LNCAP (cell line): ENCODE measurements around the gene RAPGEF4.

Source experiments
- CTCF ChIP-seq: fragments of 450-650 bp; IDR thresholded peaks from 2 replicates; pipeline ENCODE4 v1.5.1; 2017; ENCODE audit warnings: mild to moderate bottlenecking

Gene RAPGEF4

DNA sequence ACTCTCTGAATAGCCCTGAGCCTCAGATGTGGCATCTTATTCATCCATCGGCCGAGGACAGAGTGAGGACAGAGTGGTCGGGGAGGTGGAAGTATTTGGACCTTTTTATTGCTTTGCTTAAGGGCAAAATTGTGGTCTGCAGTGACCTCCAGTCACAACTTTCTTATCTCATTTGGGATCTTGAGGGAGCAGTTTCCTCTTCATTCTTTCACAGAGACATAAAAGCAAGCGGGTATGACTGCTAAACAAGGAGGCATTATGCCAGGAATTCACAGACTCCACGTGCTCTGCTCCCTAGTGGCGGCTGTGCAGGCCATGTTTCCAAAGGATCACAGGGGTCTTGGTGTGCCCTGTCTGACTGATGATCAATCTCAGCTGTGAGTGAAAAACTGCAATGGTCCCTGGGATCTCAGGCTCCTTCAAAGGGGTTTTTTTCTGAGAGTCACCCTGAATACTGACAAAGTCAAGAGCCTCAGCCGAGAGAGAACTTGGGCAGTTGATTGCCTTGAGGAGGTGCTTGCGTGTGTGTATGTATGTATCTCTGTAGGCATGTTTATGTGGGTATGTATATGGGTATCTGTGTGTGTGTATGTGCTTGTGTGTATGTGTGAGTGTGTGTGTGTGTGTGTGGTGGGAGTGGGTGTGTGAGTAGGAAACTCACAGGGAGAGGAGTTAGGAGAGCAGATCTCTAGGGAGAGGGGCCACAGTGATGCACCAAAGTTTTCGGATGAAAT lies 47.7 kb downstream of the RAPGEF4 start:
- TF ChIP-seq CTCF: 0 out of 2 replicates have a peak, but pooled peaks have one; percentile 20

DNA sequence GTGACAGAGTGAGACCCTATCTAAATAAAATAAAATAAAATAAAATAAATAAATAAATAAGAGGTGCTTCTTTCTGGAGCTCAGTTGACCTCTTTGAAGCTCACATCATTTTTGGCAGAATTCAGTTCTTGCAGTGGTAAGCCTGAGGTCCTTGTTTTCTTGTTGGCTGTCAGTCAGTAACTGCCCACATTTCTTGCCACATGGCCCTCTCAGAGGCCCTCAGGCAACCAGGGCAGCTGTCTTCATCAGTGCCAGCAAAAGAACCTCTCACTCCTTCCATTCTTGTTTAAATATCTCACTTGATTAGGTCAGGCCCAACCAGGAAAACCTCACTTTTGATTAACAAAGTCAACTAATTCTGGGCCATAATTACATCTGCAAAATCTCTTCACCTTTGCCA lies 53.2 kb downstream of the RAPGEF4 start:
- no peak for TF ChIP-seq CTCF

- TF ChIP-seq CTCF: no peak
These were observed 54.8 kb downstream of the RAPGEF4 start for GRCh38 chr2:172790404-172790803.

DNA sequence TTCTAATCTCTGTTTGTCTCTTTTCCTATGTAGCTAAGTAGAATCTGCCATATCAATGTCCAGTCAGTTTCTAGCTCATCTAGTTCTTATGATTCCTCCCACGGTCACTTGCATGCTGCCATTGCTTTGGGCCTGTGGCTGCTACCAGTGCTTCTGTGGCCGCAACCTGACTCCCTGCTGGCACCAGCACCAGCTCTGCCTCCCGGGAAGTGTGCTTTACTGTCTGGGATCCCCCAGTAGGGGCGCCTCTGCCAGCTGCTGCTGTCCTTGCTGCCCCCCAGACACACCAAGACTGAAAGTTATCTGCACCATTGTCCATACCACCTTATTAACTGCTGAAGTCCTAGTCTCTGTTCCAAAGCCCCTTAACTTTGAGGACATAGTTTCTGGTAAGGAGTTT lies 56.3 kb downstream of the RAPGEF4 start:
- no peak for TF ChIP-seq CTCF

- TF ChIP-seq CTCF: no peak
These were observed 57.1 kb downstream of the RAPGEF4 start for GRCh38 chr2:172792711-172793110.

GRCh38 chr2:172804423-172804822 lies 68.8 kb downstream of the RAPGEF4 start:
- no peak for TF ChIP-seq CTCF

- TF ChIP-seq CTCF: peak; percentile 83
These were observed 70.8 kb downstream of the RAPGEF4 start for GRCh38 chr2:172806493-172806892.

GRCh38 chr2:172806996-172807395 lies 71.4 kb downstream of the RAPGEF4 start:
- TF ChIP-seq CTCF: no peak
